Endothelial cell of umbilical vein (primary cell): Measurements from ENCODE around the gene MCTP1.

Experiments
- EZH2 ChIP-seq: IDR thresholded peaks from 2 replicates; pipeline ENCODE4 v1.6.1; 2012; ENCODE audit warnings: borderline replicate concordance, low read depth, mild to moderate bottlenecking, moderate library complexity, low read length, inconsistent platforms; ENCODE audit not compliant: severe bottlenecking
- POLR2AphosphoS5 ChIP-seq: IDR thresholded peaks from 2 replicates; pipeline ENCODE4 v1.6.1; 2012; ENCODE audit warnings: low read depth, mild to moderate bottlenecking, control low read depth, low read length, moderate library complexity; ENCODE audit not compliant: insufficient read depth
- TF ChIP-seq, protein P1 (sequence below), 2 donors: IDR thresholded peaks; 1 replicate in 1 of 2; 2 replicates in 1 of 2; pipeline ENCODE4 v1.5.1; 2011; ENCODE audit warnings: low read length in 2 of 2, mild to moderate bottlenecking in 2 of 2, moderate library complexity in 2 of 2, control low read depth in 1 of 2, inconsistent platforms in 1 of 2, low read depth in 1 of 2; ENCODE audit not compliant: insufficient read depth in 1 of 2; ENCODE audit errors: extremely low read depth in 1 of 2

DNA sequence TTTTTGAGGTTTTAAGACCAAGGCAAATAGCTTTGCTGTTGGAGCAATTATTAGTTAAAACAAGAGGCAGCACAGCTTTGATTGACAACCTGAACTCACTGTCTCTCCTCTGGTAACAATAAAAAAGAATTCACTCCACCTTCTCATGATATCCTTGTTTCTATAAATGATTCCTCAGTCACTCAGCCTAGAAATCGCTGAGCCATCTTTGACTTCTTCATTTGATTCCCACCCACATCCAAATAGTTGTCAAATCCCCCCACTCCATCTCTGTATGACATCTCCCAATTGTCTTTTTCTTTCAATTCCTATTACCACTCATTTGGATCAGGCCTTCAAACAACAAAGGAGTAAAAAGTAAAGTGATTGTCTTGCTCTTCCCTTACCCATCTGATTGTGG, 266.4 kb downstream of the MCTP1 start:
- TF ChIP-seq, protein P1, sequence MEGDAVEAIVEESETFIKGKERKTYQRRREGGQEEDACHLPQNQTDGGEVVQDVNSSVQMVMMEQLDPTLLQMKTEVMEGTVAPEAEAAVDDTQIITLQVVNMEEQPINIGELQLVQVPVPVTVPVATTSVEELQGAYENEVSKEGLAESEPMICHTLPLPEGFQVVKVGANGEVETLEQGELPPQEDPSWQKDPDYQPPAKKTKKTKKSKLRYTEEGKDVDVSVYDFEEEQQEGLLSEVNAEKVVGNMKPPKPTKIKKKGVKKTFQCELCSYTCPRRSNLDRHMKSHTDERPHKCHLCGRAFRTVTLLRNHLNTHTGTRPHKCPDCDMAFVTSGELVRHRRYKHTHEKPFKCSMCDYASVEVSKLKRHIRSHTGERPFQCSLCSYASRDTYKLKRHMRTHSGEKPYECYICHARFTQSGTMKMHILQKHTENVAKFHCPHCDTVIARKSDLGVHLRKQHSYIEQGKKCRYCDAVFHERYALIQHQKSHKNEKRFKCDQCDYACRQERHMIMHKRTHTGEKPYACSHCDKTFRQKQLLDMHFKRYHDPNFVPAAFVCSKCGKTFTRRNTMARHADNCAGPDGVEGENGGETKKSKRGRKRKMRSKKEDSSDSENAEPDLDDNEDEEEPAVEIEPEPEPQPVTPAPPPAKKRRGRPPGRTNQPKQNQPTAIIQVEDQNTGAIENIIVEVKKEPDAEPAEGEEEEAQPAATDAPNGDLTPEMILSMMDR (IDR thresholded peaks at IDR 0.05; ENCODE audit: extremely low read depth in 1 of 2, insufficient read depth in 1 of 2, low read depth in 1 of 2, low read length in 2 of 2) = no peak
- TF ChIP-seq POLR2AphosphoS5 (no peak), EZH2 (no peak)
